Endothelial cell of umbilical vein (primary cell): ENCODE measurements around the gene PGAP6.

Source experiments
- EZH2 ChIP-seq: IDR thresholded peaks from 2 replicates; pipeline ENCODE4 v1.6.1; 2012; ENCODE audit warnings: borderline replicate concordance, low read depth, mild to moderate bottlenecking, moderate library complexity, low read length, inconsistent platforms; ENCODE audit not compliant: severe bottlenecking
- FOS ChIP-seq: IDR thresholded peaks from 2 replicates; pipeline ENCODE4 v1.6.1; 2011; ENCODE audit warnings: mild to moderate bottlenecking, low read length, moderate library complexity, borderline replicate concordance; ENCODE audit not compliant: insufficient read depth
- MYC ChIP-seq: IDR thresholded peaks from one replicate; pipeline ENCODE4 v1.6.1; 2011; ENCODE audit warnings: mild to moderate bottlenecking, low read depth, low read length
- POLR2A ChIP-seq: IDR thresholded peaks from 2 replicates; pipeline ENCODE4 v1.6.1; 2012; ENCODE audit warnings: low read depth, mild to moderate bottlenecking, control low read depth, low read length
- TF ChIP-seq, protein P1 (sequence below), 2 donors: IDR thresholded peaks; 1 replicate in 1 of 2; 2 replicates in 1 of 2; pipeline ENCODE4 v1.5.1; 2011; ENCODE audit warnings: low read length in 2 of 2, mild to moderate bottlenecking in 2 of 2, moderate library complexity in 2 of 2, control low read depth in 1 of 2, inconsistent platforms in 1 of 2, low read depth in 1 of 2; ENCODE audit not compliant: insufficient read depth in 1 of 2; ENCODE audit errors: extremely low read depth in 1 of 2
- TF ChIP-seq, protein P2 (sequence below): IDR thresholded peaks from 2 replicates; pipeline ENCODE4 v1.6.1; 2011; ENCODE audit not compliant: insufficient read depth, insufficient read length

- TF ChIP-seq, protein P1, sequence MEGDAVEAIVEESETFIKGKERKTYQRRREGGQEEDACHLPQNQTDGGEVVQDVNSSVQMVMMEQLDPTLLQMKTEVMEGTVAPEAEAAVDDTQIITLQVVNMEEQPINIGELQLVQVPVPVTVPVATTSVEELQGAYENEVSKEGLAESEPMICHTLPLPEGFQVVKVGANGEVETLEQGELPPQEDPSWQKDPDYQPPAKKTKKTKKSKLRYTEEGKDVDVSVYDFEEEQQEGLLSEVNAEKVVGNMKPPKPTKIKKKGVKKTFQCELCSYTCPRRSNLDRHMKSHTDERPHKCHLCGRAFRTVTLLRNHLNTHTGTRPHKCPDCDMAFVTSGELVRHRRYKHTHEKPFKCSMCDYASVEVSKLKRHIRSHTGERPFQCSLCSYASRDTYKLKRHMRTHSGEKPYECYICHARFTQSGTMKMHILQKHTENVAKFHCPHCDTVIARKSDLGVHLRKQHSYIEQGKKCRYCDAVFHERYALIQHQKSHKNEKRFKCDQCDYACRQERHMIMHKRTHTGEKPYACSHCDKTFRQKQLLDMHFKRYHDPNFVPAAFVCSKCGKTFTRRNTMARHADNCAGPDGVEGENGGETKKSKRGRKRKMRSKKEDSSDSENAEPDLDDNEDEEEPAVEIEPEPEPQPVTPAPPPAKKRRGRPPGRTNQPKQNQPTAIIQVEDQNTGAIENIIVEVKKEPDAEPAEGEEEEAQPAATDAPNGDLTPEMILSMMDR (IDR thresholded peaks at IDR 0.05; ENCODE audit: extremely low read depth in 1 of 2, insufficient read depth in 1 of 2, low read depth in 1 of 2, low read length in 2 of 2), result no peak
- TF ChIP-seq POLR2A, result no peak
- no peak for TF ChIP-seq EZH2
- TF ChIP-seq, protein P2, sequence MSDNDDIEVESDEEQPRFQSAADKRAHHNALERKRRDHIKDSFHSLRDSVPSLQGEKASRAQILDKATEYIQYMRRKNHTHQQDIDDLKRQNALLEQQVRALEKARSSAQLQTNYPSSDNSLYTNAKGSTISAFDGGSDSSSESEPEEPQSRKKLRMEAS, result no peak
- no peak for TF ChIP-seq MYC
- no peak for TF ChIP-seq FOS
Measured at GRCh38 chr16:377419-377951, 4.3 kb downstream of the PGAP6 start.
